ENCODE data around the gene GPR141. TPM values are rescaled to one million over a fixed set of nuclear protein-coding genes. Genes with fewer than 3 reads are reported as not detected.
A peak's percentile ranks its signal among the peaks of the same experiment; 100 is the strongest.

The GPR141 gene
- total and polyA plus RNA-seq, 9 of the 15 experiments (the other 6 are each of a cell fraction or from before 2014, with no cell fraction given): not detected

- no peaks in the 10 kb centered on the region for H3K36me3 ChIP-seq (ENCODE audit: control insufficient read depth, insufficient read depth, low read length)
- H3K9ac ChIP-seq (ENCODE audit: insufficient read depth in 1 of 2, low read depth in 2 of 2, low read length in 2 of 2): no peak overlapping the region
- POLR2A ChIA-PET: no interaction called here
- CTCF ChIA-PET (ENCODE audit: low intra/inter-chr PET ratio): no interaction called here
- H3K4me2 ChIP-seq (ENCODE audit: insufficient read depth, low read length): no peak overlapping the region
- no peak for DNase-seq (ENCODE audit: extremely low read depth in 1 of 4, low spot score in 3 of 4)
- WGBS (ENCODE audit: insufficient coverage, low coverage, missing lambda C conversion rate): 8% methylated on average over 6 of the region's 6 CpGs
- no peaks in the 10 kb centered on the region for H3K27me3 ChIP-seq (ENCODE audit: control insufficient read depth in 2 of 2, insufficient read depth in 2 of 2, low read length in 2 of 2)
- no peaks in the 10 kb centered on the region for H4K20me1 ChIP-seq (replicated peaks; ENCODE audit: control insufficient read depth, insufficient read depth, low read length)
- in situ Hi-C loops (cut with MboI) (no loop called here), intact Hi-C loops (cut with micrococcal nuclease) (no loop called here)
- no peak overlapping the region for H3K4me3 ChIP-seq
- no peak for ATAC-seq
- no peaks in the 10 kb centered on the region for H3K9me3 ChIP-seq (replicated peaks; ENCODE audit: control insufficient read depth, insufficient read depth, low read depth, low read length)
- H3K27ac ChIP-seq (ENCODE audit: extremely low read depth, low read depth, low read length): no peak overlapping the region
- no peaks in the 10 kb centered on the region for H3K79me2 ChIP-seq (ENCODE audit: control insufficient read depth, insufficient read depth, low read length)
- H2AFZ ChIP-seq (ENCODE audit: low read depth, low read length): no peak overlapping the region
- no peaks in the 10 kb centered on the region; a peak in 2 of 5 replicates for H3K4me1 ChIP-seq (replicated peaks in 1 of 2; ENCODE audit: control insufficient read depth in 2 of 2, insufficient read depth in 2 of 2, low read length in 2 of 2)
- no peak for FAIRE-seq
- no TSS peak for BruUV-seq (replicated peaks)
- no peaks in the 10 kb centered on the region for H3K9me1 ChIP-seq (ENCODE audit: control insufficient read depth, insufficient read depth, low read length)
- TF ChIP-seq PRPF4 (IDR thresholded peaks at IDR 0.05; ENCODE audit: insufficient read depth, low read depth, low read length, poor library complexity, severe bottlenecking) (no peak), ATF3 (IDR thresholded peaks at IDR 0.05) (peak; percentile 26; the same call in 1 of the 2 replicates), ATF3 (CRISPR knock-in tag; conservative IDR thresholded peaks at IDR 0.05) (no peak), WHSC1 (IDR thresholded peaks at IDR 0.05; ENCODE audit: low read length) (no peak), SAFB2 (IDR thresholded peaks at IDR 0.05; ENCODE audit: borderline replicate concordance, low read depth, low read length, severe bottlenecking) (no peak), ZNF398 (CRISPR knock-in tag; IDR thresholded peaks at IDR 0.05) (no peak), TFAM (CRISPR knock-in tag; conservative IDR thresholded peaks at IDR 0.05) (no peak), EP300 (IDR thresholded peaks at IDR 0.05; ENCODE audit: low read length) (no peak), CC2D1A (IDR thresholded peaks at IDR 0.05) (no peak), ZBTB40 (IDR thresholded peaks at IDR 0.05) (no peak), ZBTB40 (CRISPR knock-in tag; IDR thresholded peaks at IDR 0.05) (no peak), PCBP1 (IDR thresholded peaks at IDR 0.05; ENCODE audit: low read depth, low read length, poor library complexity, severe bottlenecking) (no peak)
Measured at GRCh38 chr7:37770838-37771237, 87.3 kb downstream of the GPR141 start.

Measured in K562 (cell line).